ENCODE results near the gene ATG101.

DNA sequence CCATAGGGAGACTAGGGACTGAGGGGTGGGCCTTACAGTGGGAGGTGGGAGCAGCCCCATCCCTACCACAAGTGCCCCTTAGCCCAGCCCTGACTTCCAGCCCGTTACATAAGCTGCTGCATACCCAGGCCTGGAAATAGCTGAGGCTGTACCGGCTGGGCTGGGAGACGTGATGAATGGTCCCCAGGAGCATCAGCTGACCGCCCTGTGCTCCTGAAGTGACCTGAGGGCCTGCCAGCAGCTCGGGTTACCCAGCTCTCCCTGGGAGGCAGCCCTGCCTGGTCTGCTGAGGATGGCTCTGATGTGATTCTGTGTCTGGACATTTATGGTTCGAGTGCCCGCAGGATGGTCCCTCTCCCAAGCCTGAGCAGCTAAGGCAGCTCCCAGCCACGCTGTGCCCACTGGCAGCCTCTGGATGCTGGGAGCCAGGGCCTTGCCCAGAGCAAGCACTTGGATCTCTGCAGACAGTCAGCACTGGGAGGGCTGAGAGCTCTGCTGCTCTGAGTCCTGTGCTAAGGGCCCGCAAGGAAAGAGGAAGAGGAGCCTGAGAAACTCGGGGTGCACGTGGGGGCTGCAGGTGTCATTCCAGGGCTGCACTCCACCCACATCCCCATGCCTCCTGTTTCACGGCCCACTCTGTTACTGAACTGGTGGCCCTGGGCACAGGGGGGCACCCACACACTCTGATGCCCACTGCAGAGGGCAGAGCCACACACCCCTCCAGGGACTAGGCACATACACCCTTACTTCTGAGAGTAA lies 42.5 kb upstream of the ATG101 start:
- TF ChIP-seq, protein P1, sequence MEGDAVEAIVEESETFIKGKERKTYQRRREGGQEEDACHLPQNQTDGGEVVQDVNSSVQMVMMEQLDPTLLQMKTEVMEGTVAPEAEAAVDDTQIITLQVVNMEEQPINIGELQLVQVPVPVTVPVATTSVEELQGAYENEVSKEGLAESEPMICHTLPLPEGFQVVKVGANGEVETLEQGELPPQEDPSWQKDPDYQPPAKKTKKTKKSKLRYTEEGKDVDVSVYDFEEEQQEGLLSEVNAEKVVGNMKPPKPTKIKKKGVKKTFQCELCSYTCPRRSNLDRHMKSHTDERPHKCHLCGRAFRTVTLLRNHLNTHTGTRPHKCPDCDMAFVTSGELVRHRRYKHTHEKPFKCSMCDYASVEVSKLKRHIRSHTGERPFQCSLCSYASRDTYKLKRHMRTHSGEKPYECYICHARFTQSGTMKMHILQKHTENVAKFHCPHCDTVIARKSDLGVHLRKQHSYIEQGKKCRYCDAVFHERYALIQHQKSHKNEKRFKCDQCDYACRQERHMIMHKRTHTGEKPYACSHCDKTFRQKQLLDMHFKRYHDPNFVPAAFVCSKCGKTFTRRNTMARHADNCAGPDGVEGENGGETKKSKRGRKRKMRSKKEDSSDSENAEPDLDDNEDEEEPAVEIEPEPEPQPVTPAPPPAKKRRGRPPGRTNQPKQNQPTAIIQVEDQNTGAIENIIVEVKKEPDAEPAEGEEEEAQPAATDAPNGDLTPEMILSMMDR (CRISPR knock-in tag; IDR thresholded peaks at IDR 0.05) = no peak
- no peak for TF ChIP-seq CBFB (CRISPR knock-in tag; IDR thresholded peaks at IDR 0.05)

All from HepG2 (cell line).